Renal cortex interstitium (tissue), 11 donors: ENCODE results near the gene SHISA7. TPM values are rescaled to one million over a fixed set of nuclear protein-coding genes. Genes with fewer than 3 reads are reported as not detected.
"Not testable (repeated sequence)": the region's sequence is repeated elsewhere in the genome, so short reads cannot be mapped to it uniquely, and the experiment has no call there.

Experiments
- DNase-seq, 11 donors: peaks; one replicate each; pipeline ENCODE4 v3.0.0-alpha.2; 2013; ENCODE audit warnings: low read depth in 9 of 11, low spot score in 4 of 11; ENCODE audit errors: extremely low read depth in 1 of 11
- polyA plus RNA-seq, 3 donors: library from polyadenylated mRNA; unstranded; fragments of 120-200 nt; gene quantifications; one replicate each; pipeline ENCODE4 v1.2.1, GENCODE V29; 2013; ENCODE audit not compliant: insufficient read length in 3 of 3

Gene SHISA7
- polyA plus RNA-seq, 3 donors: 0.09 to 0.30 (median 0.16) TPM

DNA sequence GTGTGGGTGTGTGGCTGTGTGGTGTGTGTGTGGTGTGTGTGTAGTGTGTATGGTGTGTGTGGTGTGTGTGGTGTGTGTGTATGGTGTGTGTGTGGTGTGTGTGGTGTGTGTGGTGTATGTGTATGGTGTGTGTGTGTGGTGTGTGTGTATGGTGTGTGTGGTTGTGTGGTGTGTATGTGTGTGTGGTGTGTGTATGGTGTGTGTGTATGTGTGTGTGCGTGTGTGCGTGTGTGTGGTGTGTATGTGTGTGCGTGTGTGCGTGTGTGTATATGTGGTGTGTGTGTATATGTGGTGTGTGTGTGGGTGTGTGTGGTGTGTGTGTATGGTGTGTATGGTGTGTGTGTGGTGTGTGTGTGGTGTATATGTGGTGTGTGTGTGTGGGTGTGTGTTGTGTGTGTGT, 8.1 kb downstream of the SHISA7 start:
- DNase-seq: no peak

- no peak for DNase-seq
These were observed 8.7 kb downstream of the SHISA7 start for GRCh38 chr19:55434356-55434919.

DNA sequence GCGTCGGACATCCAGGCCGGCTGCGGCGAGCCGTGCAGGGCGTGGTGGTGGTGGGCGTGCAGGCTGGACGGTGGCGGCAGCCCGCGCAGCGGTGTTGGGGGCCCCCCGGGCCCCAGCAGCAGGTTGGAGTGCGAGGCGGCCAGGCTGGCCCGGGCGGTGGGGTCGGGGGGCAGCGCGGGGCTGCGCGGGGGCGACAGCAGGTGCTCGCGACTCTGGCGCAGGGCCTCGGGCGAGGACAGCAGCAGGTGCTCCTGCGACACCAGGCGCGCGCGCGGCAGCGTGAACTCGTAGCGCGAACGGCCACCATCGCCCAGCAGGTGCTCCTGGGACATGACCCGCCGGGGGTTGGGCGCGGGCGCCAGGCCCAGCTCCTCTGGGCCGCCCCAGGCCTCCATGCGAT, 9.8 kb downstream of the SHISA7 start:
- DNase-seq: no peak

GRCh38 chr19:55432241-55432959, 10.7 kb downstream of the SHISA7 start:
- no peak for DNase-seq

- no peak for DNase-seq
These were observed 11.9 kb downstream of the SHISA7 start for GRCh38 chr19:55431183-55431582.

DNA sequence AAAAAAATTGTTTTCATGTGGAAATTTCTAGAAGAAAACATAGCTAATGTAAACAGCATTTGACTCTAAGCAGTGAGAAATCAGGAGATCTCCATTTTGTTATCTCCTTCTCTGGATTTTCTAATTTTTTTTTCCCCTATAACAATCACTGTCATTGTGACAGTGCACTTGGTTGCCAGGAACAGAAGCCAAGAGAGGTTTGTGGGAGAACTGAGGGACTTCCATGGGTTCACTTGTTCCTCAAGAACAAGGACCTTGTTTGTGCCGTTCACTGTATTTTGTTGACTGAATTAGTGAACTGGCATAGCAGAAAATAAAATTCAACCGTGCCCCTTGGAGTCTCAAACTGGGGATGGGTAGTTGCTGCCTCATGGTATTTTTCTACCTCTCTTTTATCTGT, 17.1 kb downstream of the SHISA7 start:
- DNase-seq: no peak

DNA sequence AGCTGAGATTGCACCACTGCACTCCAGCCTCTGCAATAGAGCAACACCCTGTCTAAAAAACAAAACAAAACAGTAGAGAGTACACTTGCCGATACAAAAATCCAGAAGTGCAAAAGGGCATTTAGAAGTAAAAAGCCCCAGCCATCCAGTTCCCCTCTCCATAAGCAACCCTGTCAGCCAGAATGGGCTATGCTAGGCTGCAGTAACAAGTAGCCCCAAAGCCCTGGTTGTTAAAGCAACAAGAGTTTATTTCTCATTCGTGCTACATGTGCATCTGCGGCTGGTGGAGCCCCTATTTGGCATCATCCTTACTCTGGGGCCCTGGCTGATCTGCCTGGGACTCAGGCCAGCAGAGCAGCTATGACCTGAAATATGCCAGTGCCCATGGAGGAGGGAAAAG, 18.6 kb downstream of the SHISA7 start:
- DNase-seq: no peak

GRCh38 chr19:55423225-55424005, 19.7 kb downstream of the SHISA7 start:
- no peak for DNase-seq

DNA sequence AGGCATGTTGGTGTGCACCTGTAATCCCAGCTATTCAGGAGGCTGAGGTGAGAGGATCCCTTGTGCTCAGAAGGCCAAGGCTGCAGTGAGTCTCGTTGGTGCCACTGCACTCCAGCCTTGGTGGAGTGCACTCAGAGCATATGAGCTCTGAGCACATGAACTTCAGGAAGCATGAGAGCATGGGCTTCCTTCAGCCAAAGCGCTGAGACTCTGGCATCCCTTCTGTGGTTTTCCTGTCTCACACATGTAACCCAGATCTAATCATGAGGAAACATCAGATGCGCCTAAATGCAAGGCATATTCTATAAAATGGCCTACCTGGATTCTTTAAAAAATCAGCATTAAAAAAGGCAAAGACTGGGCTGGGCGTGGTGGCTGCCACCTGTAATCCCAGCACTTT, 21.8 kb downstream of the SHISA7 start:
- not testable (repeated sequence) for DNase-seq

DNA sequence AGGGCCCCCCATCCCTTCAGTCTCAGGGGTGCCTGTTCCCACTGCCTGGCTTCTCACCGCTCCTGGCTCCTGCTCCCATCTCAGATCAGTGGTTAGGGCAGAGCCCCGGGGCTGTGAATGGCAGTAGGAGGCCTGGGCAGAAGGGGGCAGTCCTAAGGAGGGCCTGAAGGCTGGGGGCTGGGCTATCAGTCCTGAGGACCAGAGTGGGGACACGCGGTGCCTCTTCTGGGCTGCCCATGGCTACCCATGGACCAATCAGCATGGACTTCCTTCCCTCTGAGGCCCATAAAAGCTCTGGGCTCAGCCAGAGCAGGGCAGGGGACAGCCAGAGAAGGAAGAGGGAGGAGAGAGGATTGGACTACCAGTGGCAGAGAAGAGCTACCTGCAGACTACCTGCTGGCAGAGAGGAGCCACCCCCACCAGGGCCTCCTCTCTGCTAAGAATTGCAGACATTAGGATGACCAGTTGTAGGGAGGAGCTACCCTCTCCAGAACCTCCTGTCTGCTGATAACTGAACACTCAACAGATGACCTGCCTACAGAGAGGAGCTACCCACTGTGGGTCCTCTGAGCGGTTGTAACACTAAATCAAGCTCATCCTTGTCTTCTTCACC, 23.4 kb downstream of the SHISA7 start:
- DNase-seq: no peak

DNA sequence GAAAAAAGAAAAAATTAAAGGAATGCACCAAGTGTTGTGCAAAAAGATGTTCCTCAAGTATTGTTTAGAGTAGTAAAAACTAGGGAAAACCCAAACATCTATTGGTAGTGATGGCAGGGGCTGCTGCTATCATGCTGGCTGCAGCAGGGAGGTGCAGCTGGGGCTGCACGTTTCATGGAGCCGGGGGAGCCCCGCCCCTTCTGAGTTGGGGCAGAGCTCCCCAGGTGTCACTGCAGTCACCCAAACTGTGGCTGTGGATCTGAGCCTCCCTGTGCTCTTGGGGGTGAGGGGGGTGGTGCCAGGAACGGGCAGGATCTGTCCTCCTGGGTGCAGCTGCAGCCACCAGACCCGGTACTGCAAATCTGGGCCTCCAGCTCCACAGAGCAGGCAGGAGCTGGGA, 24.0 kb downstream of the SHISA7 start:
- DNase-seq: no peak

DNA sequence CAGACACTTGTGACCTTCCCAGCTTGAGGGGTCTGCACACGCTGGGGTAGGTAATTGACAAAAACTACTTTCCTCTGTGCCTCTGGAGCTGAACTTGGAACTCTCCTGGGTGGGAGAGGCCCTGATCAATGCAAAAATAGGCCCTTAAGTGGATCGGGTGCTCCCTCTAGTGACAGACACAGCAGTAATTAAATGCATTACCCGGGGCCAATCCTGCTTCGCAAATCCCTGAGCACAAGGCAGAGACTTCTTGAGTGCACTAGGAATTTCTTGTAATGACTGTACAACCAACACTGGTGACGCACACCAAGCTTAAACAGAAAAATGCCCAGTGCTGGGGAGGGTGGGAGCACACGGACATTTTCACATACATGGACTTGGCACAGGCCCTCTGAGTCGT, 24.9 kb downstream of the SHISA7 start:
- peak in 10 of 11 donors; percentile 49 to 76 (median 65) for DNase-seq

- DNase-seq: no peak
These were observed 32.9 kb downstream of the SHISA7 start for GRCh38 chr19:55410168-55410567.

- not testable (repeated sequence) for DNase-seq
These were observed 33.9 kb downstream of the SHISA7 start for GRCh38 chr19:55409179-55409578.

GRCh38 chr19:55408533-55408872, 34.6 kb downstream of the SHISA7 start:
- DNase-seq: no peak

DNA sequence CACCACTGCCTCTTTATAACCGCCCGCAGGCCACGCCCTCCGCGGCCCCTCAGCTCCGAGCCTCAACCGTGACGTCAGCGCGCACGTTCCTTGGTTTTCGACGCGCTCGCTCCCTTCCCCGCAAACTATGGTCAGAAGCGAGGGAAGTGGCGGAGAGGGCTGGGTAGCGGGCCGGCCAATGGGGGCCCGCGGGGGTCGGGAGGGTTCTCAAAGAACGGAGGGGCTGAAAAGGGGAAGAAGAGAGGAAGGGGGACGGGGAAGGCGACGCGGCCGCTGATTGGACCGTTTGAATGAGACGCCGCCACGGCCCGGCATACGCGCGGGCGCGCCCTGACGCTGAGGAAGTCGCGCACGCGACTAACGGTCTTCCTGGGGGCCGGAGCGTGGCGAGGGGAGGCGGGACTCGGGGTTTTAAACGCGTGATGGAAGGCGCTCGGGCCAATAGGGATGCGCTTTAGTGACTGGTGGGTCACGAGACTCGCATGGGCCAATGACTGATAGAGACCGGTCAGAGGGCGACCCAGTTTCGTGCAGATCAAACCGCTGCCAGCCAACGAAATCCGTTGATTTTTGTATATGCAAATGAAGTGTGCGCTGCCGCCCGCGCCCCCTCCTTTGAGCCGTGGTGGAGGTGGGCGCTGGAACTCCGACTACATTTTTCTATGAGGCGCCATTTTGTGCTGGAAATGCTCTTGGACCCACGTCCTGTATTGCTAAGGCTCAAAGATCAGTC, 35.1 kb downstream of the SHISA7 start:
- peak; percentile 96 to 99 (median 98) for DNase-seq

DNA sequence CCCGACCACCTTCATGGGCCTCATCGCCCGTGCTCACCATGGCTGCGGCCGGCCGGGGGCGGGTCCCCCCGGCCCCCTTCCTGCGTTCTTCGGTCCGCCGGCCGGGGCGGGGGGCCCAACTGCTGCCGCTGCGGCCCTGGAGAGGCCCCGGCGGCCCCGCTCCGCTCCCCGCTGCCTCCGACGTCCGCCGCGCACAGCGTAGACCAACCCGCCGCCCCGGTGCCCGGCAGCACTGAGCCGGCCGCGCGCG, 35.6 kb downstream of the SHISA7 start, which contains the start of gene UBE2S:
Gene UBE2S, minus strand, starts transcription at position 239 of the 250 bp plus-strand sequence. Its CDS starts 199 bp downstream, at position 40.
- not testable (repeated sequence) for DNase-seq

- no peak for DNase-seq
These were observed 36.1 kb downstream of the SHISA7 start for GRCh38 chr19:55406826-55407549.
